ENCODE measurements around the gene KRT86.
"Not testable (repeated sequence)": the region's sequence is repeated elsewhere in the genome, so short reads cannot be mapped to it uniquely, and the experiment has no call there.

Gene KRT86

GRCh38 chr12:52251367-52252051 lies 22.9 kb upstream of the KRT86 start:
- DNase-seq (ENCODE audit: low spot score): no peak

- not testable (repeated sequence) for DNase-seq (ENCODE audit: low spot score)
Observed at GRCh38 chr12:52252175-52252615, 22.2 kb upstream of the KRT86 start.

- DNase-seq (ENCODE audit: low spot score): no peak
Observed at GRCh38 chr12:52252728-52253343, 21.6 kb upstream of the KRT86 start.

- no peak for DNase-seq (ENCODE audit: low spot score)
Observed at GRCh38 chr12:52253391-52254179, 20.9 kb upstream of the KRT86 start.

GRCh38 chr12:52254180-52254964 lies 20.1 kb upstream of the KRT86 start:
- DNase-seq (ENCODE audit: low spot score): no peak

DNA sequence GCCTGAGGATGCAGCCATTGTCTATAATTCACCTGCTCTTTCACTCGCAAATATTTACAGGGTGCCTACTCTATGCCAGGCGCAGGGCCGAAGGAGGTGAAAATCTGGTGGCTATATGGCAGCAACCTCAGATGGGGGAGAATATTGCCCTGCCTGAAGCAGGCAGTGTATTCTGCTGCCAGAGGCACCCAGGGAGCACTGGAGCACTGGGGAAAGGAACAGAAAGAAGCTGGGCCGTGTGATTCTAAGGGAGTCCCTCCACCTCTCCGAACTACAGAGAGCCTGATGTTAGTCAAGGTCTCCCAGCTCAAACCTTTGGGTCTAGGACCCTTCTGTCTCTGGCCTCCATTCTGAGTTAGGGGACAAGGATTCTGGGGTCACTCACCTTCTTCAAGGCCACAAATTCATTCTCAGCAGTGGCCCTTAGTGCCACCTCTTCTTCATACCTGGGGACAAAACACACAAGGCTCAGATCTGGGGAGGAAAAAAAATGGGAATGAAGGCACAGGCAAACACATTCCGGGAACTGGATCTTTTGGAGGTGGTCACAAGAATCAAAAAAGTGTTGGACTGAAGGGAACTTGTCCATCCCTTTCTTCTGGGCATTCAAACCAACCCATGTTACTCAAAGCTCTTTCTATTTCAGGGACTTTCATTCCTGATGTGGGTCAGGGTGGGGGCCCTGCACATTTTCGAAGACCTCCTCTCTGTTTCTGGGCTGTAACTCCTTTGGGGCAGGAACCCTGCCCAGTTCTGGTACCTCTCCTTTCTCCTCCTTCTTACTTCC lies 19.3 kb upstream of the KRT86 start:
- DNase-seq (ENCODE audit: low spot score): no peak

DNA sequence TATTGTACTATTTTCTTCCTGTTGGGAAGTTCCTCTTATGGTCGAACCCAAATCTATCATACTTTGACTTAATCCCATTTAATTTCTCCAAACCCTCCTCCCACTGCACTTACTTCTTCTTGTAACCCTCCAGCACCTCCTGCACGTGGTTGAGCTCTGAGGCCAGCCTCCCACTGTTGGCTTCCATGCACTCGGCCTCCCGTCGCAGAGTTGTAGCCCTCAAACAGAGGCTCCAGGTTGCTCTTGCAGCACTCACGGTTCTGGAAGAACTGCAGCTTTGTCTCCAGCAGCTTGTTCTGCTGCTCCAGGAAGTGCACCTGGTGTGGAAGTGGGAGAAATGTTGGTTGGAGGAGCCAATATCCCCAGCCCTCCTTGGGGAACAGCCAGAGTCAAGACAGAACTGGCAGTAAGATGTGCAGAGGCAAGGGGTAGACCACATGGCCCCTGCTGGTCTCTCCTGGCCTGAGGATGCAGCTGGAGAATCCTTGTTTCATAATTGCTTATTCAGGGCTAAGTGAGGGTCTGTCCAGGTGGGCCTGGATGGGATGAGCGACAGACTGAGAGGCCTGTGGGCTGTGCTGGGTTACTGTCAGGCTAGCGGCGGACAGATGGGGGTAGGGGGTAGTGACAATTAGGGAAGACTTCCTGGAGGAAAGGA lies 18.4 kb upstream of the KRT86 start:
- DNase-seq (ENCODE audit: low spot score): no peak

DNA sequence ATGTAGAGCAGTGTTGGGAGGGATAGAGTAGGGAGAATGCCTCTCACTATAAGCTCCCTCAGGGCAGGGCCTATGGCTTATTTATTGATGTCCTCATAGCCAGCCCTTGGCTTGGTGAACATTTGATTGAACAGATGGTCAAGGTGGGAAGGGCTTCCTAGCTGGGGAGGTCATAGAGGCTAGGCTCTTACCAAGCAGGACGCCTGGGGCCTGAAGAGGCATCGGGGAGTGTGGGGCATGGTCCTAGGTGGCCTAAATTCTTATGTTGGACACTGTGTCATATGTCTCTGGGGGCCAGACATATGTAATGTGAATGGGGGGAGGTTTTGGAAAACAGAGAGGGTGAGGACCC lies 17.9 kb upstream of the KRT86 start:
- DNase-seq (ENCODE audit: low spot score): no peak

GRCh38 chr12:52257074-52257551 lies 17.3 kb upstream of the KRT86 start:
- DNase-seq (ENCODE audit: low spot score): no peak

- not testable (repeated sequence) for DNase-seq (ENCODE audit: low spot score)
Observed at GRCh38 chr12:52257922-52258321, 16.5 kb upstream of the KRT86 start.

- no peak for DNase-seq (ENCODE audit: low spot score)
Observed at GRCh38 chr12:52258335-52258901, 16.0 kb upstream of the KRT86 start.

DNA sequence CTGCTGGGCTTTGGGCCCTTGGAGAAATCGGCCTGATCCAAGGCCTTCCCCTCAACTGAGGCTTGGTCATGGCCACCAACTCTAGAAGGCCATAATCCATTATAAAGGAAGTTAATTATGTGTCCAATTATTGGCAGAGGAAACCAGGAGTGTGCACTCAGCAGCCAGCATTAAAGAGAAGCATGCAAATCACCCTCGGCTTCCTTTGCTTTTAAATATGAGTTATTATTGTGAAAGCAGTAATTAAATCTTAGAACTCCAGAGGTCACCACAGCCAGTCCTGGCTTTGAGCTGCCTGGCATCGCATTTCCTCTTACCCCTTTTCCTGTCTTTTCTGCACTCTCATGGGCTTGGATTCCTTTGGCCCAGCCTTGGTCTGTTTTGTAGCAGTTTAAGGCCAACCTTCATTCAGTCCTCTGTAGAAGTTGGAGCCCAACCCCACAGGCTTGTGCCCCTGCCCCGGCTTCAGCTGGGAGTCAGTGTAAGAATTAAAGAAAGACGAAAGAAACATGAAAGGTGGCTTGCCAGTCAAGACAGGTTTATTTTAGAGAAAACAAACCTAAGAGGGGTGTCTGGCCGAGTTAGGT lies 14.7 kb upstream of the KRT86 start:
- DNase-seq (ENCODE audit: low spot score): no peak

GRCh38 chr12:52260361-52261207 lies 13.9 kb upstream of the KRT86 start:
- DNase-seq (ENCODE audit: low spot score): no peak

GRCh38 chr12:52261208-52261484 lies 13.3 kb upstream of the KRT86 start:
- DNase-seq (ENCODE audit: low spot score): no peak

DNA sequence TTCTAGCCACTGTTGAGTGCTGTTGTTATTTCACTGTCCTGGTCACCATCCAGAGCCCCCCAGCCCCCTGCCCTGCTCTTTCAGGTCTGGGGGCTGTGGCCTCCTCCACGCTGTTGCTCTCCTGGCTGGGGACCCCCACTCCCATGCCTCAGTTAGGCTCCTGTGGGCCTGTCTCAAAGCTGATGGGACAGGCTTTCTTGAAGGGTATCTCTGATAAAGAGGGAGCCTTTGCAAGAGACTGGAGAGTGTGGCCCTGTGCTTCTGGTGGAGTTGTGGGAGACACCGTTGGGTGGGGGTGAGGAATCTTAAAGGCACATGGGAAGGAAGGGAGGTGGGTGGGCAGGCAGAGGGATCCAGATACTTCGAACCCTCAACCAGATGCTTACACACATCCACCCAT lies 12.2 kb upstream of the KRT86 start:
- DNase-seq (ENCODE audit: low spot score): no peak

DNA sequence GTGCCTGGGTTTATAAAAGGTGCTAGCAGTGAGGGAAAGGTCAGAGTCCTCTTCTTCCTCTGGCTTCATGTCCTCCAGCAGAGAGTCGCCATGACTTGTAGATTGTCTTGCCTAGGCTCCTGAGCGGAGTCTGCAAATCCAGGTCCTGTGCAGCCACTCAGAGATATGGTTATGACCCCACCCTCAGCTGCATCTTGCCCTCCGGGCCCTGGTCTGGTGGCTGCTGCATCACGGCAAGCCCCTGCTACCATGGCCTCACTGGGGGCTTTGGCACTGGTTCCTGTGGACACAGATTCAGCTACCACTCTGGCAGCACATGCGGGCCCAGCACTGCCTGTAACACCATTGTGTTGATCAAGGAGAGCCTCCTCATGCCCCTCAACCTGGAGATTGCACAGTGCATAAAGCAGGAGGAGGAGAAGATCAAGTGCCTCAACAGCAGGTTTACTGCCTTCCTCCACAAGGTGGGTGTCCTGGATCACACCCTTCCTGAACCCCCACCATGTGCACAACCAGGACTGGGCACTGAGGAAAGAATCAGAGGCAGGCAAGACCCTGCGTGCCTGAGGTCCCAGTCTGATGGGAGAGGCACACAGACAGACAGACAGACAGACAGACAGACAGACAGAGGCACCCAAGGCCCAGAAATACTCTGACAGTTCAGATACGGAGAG lies 10.5 kb upstream of the KRT86 start:
- no peak for DNase-seq (ENCODE audit: low spot score)

DNA sequence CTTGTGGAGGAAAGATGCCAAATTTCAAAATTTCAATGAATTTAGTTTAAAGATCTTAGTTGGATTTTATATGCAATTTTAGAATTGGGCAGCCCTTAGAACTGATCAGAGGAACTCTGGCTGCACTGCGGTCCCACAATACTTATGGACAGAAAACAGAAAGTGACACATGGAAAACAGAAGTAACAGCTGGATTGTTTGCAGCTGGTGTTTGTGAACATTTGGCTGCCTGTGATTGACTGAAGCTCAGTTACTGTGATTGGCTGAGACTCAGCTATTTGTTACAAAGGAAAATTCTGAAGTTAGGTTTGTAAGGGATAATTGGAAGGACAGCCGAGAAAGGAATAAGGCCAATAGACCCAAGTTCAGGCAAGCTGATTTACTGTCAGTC lies 10.0 kb upstream of the KRT86 start:
- no peak for DNase-seq (ENCODE audit: low spot score)

DNA sequence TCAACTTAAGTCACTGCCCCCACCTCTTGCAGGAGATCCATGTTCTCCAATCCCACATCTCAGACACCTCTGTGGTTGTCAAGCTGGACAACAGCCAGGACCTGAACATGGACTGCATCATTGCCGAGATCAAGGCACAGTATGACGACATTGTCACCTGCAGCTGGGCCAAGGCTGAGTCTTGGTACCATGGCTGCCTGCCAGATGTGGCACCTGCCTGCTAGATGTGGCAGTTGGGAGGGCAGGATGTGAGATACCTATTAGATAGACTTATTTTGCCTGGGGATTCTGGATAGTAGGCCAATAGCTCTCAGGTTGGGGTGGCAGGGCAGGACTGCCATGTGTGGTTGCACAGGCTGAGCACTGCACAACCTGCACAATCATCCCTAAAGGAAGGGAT lies 7.9 kb upstream of the KRT86 start:
- no peak for DNase-seq (ENCODE audit: low spot score)

- no peak for DNase-seq (ENCODE audit: low spot score)
Observed at GRCh38 chr12:52267266-52267665, 7.2 kb upstream of the KRT86 start.
